Panc1 (cell line): ENCODE results near the gene ACOX3. TPM values are rescaled to one million over a fixed set of nuclear protein-coding genes. Genes with fewer than 3 reads are reported as not detected.

Source experiments
- ATAC-seq: fragments of 200-7000 bp; cut with Tn5 transposase; 2 replicates; pipeline ENCODE4 v1.9.1; 2020; ENCODE audit warnings: mild to moderate bottlenecking, moderate library complexity
- BruUV-seq: library from RNA; stranded (reverse); fragments of 400-500 nt; replicated peaks from 2 replicates; lab custom pipeline; 2021; lab: Mats Ljungman, UMichigan
- CTCF ChIA-PET: fragments of 300-600 bp; sonication (Branson Sonifier 250); formaldehyde crosslinking; loops from one replicate; lab custom pipeline; 2022; ENCODE audit warnings: antibody characterized with exemption; lab: Charles Lee
- POLR2A ChIA-PET: fragments of 300-600 bp; sonication (Branson Sonifier 250); formaldehyde crosslinking; loops from one replicate; lab custom pipeline; 2022; ENCODE audit warnings: antibody characterized with exemption; lab: Charles Lee
- DNase-seq: peaks from one replicate; pipeline ENCODE4 v3.0.0-alpha.2; 2010; ENCODE audit warnings: low read depth, low spot score
- H3K27ac ChIP-seq: 2 replicates; pipeline ENCODE4 v1.5.1; 2011; ENCODE audit warnings: mild to moderate bottlenecking, low read length, inconsistent platforms
- H3K27me3 ChIP-seq: fragments of 200-500 bp; sonication (Bioruptor generic); 2 replicates; pipeline ENCODE4 v1.6.0; 2014; ENCODE audit warnings: low read length, inconsistent platforms; ENCODE audit not compliant: control insufficient read depth, insufficient read depth
- H3K36me3 ChIP-seq: fragments of 200-500 bp; sonication (Bioruptor generic); 2 replicates; pipeline ENCODE4 v1.5.1; 2014; ENCODE audit warnings: inconsistent platforms, mild to moderate bottlenecking, low read length, moderate library complexity; ENCODE audit not compliant: control insufficient read depth, insufficient read depth
- H3K4me1 ChIP-seq: 2 replicates; pipeline ENCODE4 v1.5.1; 2011; ENCODE audit warnings: inconsistent platforms, mild to moderate bottlenecking, low read length, moderate library complexity; ENCODE audit not compliant: control insufficient read depth, insufficient read depth
- H3K4me3 ChIP-seq, 2 experiments: 2 replicates each; pipeline ENCODE4 v1.5.1; 2011 to 2012; ENCODE audit warnings: low read depth in 2 of 2, low read length in 2 of 2, mild to moderate bottlenecking in 2 of 2, inconsistent platforms in 1 of 2, moderate library complexity in 1 of 2
- H3K9me3 ChIP-seq: fragments of 200-500 bp; sonication (Bioruptor generic); 2 replicates; pipeline ENCODE4 v1.5.1; 2014; ENCODE audit warnings: low read depth, mild to moderate bottlenecking, inconsistent platforms, low read length, moderate library complexity; ENCODE audit not compliant: control insufficient read depth, insufficient read depth
- POLR2AphosphoS5 ChIP-seq: IDR thresholded peaks from 2 replicates; pipeline ENCODE4 v1.6.1; 2012; ENCODE audit warnings: mild to moderate bottlenecking, low read depth, low read length, moderate library complexity
- SIN3A ChIP-seq: IDR thresholded peaks from 2 replicates; pipeline ENCODE4 v1.6.1; 2012; ENCODE audit warnings: low read depth, mild to moderate bottlenecking, low read length, moderate library complexity, borderline replicate concordance; ENCODE audit not compliant: insufficient read depth
- TCF7L2 ChIP-seq: IDR thresholded peaks from 2 replicates; pipeline ENCODE4 v1.6.1; 2011; ENCODE audit warnings: mild to moderate bottlenecking, low read depth, low read length, inconsistent platforms
- in situ Hi-C: cut with HindIII; loops from 2 replicates; pipeline ENCODE4 v1.10.0; 2016; ENCODE audit warnings: low sequenced_read_pairs, low pct_unique_long_range_greater_than_20kb
- intact Hi-C: fragments of 100-400 bp; cut with micrococcal nuclease; formaldehyde crosslinking; loops from one replicate; pipeline ENCODE4 v1.10.0; 2022; ENCODE audit not compliant: unreplicated experiment
- total RNA-seq: library from RNA; stranded (reverse); gene quantifications from one replicate; pipeline ENCODE4 v1.2.1, GENCODE V29; 2021; ENCODE audit not compliant: unreplicated experiment
- TF ChIP-seq, protein P1 (sequence below), 2 experiments: IDR thresholded peaks; 2 replicates each; pipeline ENCODE4 v1.6.1; 2011 to 2012; ENCODE audit warnings: low read depth in 2 of 2, control low read depth in 1 of 2, low read length in 1 of 2, mild to moderate bottlenecking in 1 of 2, moderate library complexity in 1 of 2; ENCODE audit not compliant: insufficient read depth in 1 of 2
- TF ChIP-seq, protein P2 (sequence below): fragments of 450-650 bp; IDR thresholded peaks from 2 replicates; pipeline ENCODE4 v1.5.1; 2017; ENCODE audit warnings: mild to moderate bottlenecking

Gene ACOX3
- total RNA-seq, 1 experiment from 2014 or later = 15.4 TPM

DNA sequence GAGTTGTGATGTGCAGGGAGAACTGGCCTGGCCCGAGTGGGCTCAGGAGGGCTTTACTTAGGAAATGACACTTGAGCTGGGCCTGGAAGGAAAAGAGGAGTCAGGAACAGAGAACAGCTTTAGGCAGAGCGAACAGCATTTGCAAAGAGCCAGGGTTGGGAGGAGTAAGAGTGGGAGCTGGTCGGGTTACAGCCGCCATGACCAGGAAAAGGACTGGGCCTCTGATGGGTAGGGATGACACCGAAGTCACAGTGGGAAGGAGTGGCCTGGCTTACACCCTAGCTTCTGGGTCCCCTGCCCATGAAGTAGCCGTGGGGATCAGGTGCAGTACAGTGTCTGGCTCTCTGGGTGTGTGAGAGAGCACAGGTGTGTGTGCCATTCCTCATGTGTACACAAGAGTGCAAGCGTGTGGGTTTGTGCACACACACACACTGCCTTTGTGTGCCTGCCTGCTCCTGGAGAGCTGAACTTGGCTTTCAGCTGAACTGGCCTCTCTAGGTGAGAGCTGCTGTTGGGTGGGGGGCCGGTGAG, 31.7 kb upstream of the ACOX3 start:
- in situ Hi-C loops = no loop called here

DNA sequence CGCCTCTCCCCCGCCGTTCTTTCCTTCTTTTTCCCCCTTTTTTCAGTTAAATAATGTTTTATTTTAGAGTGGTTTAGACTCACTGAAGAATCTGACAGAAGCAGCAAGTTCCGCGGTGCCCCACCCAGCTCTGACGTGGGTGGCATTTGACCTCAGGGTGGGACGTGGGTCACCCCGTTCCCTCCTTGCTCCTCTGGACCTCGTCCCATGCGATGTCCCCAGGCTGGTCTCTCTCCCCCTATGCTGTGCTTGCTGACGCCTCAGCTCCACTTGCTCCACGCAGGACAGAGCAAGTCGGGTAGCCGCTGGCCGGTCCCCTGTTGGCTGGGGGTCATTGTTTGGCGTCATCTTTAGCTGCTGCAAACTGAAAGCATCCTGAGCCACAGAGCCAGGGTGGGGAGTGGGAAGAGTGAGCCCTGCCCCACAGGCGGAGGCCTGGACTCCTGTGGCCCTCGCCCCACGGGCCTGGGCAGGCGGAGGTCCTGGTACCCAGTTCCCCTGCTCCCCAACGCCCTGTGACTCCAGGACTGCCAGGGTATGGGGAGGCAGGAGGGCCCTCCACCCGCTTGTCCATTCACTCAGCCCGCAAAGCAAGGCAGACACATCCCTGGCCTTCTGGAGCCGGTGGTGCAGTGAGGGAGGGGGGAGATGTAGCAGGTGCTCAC, 30.8 kb upstream of the ACOX3 start:
- ChIA-PET POLR2A (no interaction called here), CTCF (interaction anchor here (0.9 kb wide), 1 partner anchor 115 kb away, joined by 4 read pairs; no protein-coding TSS in a partner anchor)
- no peak for DNase-seq
- no peak for ATAC-seq
- in situ Hi-C loops (no loop called here), intact Hi-C loops (loop anchor here (5.0 kb wide), 1 partner anchor 76 kb away; no protein-coding TSS in a partner anchor)
- no TSS peak for BruUV-seq
- no peaks in the 10 kb centered on the region for H3K27me3 ChIP-seq
- H3K4me1 ChIP-seq = no peaks in the 10 kb centered on the region
- TF ChIP-seq SIN3A (no peak), TCF7L2 (no peak), POLR2AphosphoS5 (no peak)
- TF ChIP-seq, protein P1, sequence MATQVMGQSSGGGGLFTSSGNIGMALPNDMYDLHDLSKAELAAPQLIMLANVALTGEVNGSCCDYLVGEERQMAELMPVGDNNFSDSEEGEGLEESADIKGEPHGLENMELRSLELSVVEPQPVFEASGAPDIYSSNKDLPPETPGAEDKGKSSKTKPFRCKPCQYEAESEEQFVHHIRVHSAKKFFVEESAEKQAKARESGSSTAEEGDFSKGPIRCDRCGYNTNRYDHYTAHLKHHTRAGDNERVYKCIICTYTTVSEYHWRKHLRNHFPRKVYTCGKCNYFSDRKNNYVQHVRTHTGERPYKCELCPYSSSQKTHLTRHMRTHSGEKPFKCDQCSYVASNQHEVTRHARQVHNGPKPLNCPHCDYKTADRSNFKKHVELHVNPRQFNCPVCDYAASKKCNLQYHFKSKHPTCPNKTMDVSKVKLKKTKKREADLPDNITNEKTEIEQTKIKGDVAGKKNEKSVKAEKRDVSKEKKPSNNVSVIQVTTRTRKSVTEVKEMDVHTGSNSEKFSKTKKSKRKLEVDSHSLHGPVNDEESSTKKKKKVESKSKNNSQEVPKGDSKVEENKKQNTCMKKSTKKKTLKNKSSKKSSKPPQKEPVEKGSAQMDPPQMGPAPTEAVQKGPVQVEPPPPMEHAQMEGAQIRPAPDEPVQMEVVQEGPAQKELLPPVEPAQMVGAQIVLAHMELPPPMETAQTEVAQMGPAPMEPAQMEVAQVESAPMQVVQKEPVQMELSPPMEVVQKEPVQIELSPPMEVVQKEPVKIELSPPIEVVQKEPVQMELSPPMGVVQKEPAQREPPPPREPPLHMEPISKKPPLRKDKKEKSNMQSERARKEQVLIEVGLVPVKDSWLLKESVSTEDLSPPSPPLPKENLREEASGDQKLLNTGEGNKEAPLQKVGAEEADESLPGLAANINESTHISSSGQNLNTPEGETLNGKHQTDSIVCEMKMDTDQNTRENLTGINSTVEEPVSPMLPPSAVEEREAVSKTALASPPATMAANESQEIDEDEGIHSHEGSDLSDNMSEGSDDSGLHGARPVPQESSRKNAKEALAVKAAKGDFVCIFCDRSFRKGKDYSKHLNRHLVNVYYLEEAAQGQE (IDR thresholded peaks at IDR 0.05; ENCODE audit: insufficient read depth in 1 of 2, low read depth in 2 of 2, low read length in 1 of 2) = no peak
- TF ChIP-seq, protein P2, sequence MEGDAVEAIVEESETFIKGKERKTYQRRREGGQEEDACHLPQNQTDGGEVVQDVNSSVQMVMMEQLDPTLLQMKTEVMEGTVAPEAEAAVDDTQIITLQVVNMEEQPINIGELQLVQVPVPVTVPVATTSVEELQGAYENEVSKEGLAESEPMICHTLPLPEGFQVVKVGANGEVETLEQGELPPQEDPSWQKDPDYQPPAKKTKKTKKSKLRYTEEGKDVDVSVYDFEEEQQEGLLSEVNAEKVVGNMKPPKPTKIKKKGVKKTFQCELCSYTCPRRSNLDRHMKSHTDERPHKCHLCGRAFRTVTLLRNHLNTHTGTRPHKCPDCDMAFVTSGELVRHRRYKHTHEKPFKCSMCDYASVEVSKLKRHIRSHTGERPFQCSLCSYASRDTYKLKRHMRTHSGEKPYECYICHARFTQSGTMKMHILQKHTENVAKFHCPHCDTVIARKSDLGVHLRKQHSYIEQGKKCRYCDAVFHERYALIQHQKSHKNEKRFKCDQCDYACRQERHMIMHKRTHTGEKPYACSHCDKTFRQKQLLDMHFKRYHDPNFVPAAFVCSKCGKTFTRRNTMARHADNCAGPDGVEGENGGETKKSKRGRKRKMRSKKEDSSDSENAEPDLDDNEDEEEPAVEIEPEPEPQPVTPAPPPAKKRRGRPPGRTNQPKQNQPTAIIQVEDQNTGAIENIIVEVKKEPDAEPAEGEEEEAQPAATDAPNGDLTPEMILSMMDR = no peak
- H3K4me3 ChIP-seq = no peak overlapping the region
- H3K9me3 ChIP-seq = no peaks in the 10 kb centered on the region
- no peak overlapping the region for H3K27ac ChIP-seq
- H3K36me3 ChIP-seq = no peaks in the 10 kb centered on the region

More for the DNA sequence above, 31.7 kb upstream of the ACOX3 start:
- no peak overlapping the region for H3K4me3 ChIP-seq
- no peak overlapping the region for H3K27ac ChIP-seq
- TF ChIP-seq, protein P1 (IDR thresholded peaks at IDR 0.05; ENCODE audit: insufficient read depth in 1 of 2, low read depth in 2 of 2, low read length in 1 of 2) = no peak
- TF ChIP-seq POLR2AphosphoS5 (no peak), SIN3A (no peak), TCF7L2 (no peak)
- TF ChIP-seq, protein P2 = no peak
- ATAC-seq = no peak
- H3K4me1 ChIP-seq = no peaks in the 10 kb centered on the region
- H3K9me3 ChIP-seq = no peaks in the 10 kb centered on the region
- no peaks in the 10 kb centered on the region for H3K36me3 ChIP-seq
- intact Hi-C loops = loop anchor here (5.0 kb wide), 1 partner anchor 75 kb away; no protein-coding TSS in a partner anchor
- no peaks in the 10 kb centered on the region for H3K27me3 ChIP-seq
- BruUV-seq = no TSS peak
- POLR2A ChIA-PET = interaction anchor here (0.6 kb wide), 1 partner anchor 202 kb away, joined by 3 read pairs; no protein-coding TSS in a partner anchor
- no peak for DNase-seq
- CTCF ChIA-PET = no interaction called here
